GM18861 (cell line): ENCODE measurements around the gene KCNJ10.

Experiments
- ATAC-seq: cut with Tn5 transposase; IDR thresholded peaks from one replicate; pipeline ENCODE4 v1.9.1; 2021; ENCODE audit not compliant: unreplicated experiment

Gene KCNJ10

GRCh38 chr1:159972443-159973205 is 97.3 kb downstream of the KCNJ10 start:
- no peak for ATAC-seq

- no peak for ATAC-seq
Observed at GRCh38 chr1:159970932-159971342, 99.0 kb downstream of the KCNJ10 start.

DNA sequence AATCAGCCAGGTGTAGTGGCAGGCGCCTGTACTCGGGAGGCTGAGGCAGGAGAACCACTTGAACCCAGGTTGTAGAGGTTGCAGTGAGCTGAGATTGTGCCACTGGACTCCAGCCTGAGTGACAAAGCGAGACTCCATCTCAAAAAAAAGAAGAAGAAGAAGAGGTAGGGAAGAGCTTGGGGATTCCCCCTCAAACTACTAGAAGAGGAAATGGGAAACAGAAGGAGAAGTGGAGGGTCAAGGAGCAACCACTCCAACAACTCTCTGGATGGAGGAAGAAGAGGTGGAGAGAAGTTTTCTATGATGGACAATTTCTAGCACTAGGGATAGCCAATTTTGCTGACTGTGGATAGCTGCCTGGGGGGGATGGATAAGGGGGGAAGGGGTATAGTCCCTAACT is 101.1 kb downstream of the KCNJ10 start:
- no peak for ATAC-seq

GRCh38 chr1:159965263-159965662 is 104.7 kb downstream of the KCNJ10 start:
- no peak for ATAC-seq

DNA sequence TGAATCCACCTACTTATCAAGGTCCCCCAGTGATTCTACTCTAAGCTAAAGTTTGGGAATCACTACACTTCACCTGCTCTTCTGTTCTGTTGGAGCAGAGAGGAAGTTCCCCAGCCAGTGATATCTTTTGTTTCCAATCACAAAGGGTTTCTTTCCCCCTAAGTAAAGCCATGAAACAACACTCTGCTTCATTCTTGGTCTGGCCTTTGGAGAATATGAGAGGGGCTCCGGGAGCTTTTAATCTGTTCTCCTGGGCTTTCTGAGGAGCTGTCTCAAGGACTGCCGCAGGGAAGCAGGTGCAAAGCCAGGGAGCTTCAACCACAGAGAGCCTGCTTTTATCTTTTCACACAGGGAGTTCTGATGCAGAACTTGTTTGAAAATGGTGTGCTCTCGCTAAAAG is 105.8 kb downstream of the KCNJ10 start:
- no peak for ATAC-seq

DNA sequence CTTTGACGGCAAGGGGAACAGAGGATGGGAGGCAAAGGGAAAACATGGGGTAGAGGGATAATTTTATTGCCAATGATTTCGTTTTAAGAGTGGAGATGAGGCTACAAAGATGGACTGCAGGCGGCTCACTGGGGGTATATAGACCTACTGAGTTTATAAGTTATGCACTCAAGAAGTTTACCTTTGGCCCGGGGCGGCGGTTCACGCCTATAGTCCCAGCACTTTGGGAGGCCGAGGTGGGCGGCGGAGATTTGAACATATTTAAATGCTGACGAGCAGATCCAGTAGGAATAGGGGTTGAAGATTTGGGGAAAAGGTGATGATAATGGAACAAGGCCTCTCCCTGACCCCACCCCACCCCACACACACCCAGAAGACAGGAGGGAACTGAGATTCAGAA is 107.8 kb downstream of the KCNJ10 start:
- ATAC-seq = no peak

- no peak for ATAC-seq
Observed at GRCh38 chr1:159961636-159962035, 108.3 kb downstream of the KCNJ10 start.

- no peak for ATAC-seq
Observed at GRCh38 chr1:159960721-159961381, 109.1 kb downstream of the KCNJ10 start.

DNA sequence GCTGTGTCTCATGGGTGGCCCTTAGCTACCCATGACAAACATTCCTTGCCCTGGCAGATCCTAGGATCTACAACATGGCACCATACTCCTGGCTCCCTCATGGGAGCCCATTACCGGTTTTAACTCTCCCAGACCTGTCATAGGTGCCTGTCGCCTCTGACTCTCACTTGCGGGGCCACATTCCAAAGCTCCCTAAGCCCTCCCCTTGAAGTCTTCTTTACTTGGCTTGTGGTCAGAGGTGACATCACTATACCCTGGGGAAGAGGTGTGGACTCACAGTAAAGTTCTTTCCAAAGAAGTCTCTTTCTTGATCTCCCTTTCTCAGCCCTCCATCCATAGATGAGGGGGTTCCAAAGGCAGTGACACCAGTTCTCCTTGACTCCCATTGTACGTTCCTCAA is 110.5 kb downstream of the KCNJ10 start:
- no peak for ATAC-seq

- no peak for ATAC-seq
Observed at GRCh38 chr1:159958719-159959380, 111.1 kb downstream of the KCNJ10 start.

- no peak for ATAC-seq
Observed at GRCh38 chr1:159957824-159958268, 112.1 kb downstream of the KCNJ10 start.

GRCh38 chr1:159955456-159955855 is 114.5 kb downstream of the KCNJ10 start:
- ATAC-seq = no peak

DNA sequence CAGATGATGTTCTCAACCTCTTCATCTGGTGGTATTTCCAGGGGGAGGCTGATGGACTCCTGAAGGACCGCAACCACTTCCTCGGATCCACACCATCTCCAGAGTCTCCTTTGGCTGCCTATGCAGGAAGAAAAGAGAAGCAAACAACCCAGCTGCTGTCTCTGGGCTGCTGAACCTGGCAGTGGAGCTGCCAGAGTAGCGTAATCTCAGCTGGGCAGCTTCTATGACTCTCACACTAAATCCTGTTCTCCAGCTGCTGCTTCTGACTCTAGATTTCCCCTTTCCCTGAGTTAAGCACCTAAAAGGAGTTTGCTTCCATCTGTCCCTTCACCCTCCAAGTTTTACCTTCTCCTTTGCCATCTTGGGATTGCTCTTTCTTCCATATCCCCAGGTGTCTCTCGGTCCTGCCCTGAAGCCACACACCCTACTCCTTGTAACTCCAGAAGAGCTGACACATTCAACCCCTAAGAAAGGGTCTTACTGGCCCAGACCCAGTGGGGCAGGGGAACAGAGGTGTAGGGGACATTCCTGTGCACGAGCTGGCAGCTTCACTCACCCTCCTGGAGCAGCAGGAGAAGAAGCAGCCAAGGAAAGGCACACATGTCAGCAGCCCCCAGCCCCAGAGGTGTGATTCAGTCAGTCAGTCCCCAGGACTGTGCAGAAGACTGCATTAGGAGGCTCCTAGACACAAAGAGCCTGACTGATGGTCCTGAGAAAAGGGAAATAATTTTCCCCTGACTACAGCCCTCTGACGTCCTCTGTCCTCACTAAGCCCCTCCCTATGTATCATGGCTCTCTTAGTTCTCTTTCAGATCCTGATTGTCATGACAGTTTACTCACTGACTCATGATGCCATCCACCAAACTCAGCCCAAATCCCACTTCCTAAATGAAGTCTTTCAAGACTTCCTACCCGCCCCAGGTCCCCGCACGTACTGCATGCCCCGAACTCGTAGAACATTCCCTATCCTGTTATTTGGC is 116.1 kb downstream of the KCNJ10 start, which contains the start of gene SLAMF9:
SLAMF9 (minus strand) TSS at position 702 of the 980 bp plus-strand sequence; CDS start at position 602, 100 bp downstream.
- ATAC-seq = no peak

DNA sequence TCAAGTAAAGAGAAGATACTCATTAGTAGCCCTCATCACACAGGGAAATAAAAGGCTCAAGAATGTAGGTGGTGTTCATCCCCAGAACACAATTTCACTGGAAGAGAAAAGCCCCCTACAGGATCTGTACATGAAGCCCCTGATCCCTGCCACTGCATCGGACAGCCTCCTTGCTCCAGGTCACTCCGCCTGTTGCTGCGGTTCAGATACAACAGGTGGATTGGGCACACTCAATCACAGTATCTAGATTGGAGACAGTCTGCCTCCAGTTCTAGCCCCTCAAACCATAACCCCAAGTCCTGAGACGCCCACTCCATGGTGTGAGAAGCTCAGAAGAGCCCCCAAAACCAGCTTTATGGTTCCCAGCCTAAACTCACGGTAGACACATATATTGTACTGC is 117.0 kb downstream of the KCNJ10 start:
- no peak for ATAC-seq

- ATAC-seq = no peak
Observed at GRCh38 chr1:159951551-159951950, 118.4 kb downstream of the KCNJ10 start.

GRCh38 chr1:159951016-159951415 is 118.9 kb downstream of the KCNJ10 start:
- no peak for ATAC-seq

- no peak for ATAC-seq
Observed at GRCh38 chr1:159949981-159950381, 120.0 kb downstream of the KCNJ10 start.

DNA sequence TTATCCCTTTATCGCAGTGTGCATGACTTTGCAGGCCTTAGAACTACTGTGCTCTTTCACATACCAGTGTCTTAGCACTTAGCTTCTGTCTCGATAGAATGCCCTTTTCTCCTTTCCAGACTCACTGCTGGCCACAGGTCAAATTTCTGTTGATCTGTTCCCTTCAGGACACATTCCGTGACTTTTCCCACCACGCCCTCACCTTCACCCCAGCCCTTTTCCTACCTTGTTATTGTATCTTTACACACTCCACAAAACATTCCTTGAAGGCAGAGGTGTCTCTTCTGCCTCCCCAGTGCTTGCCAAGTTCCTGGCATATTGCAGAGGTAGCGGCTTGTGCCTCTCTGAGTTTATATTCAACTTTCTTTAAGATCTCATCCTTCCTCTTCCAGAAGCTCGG is 120.8 kb downstream of the KCNJ10 start:
- no peak for ATAC-seq
